Fibroblast of skin of right biceps (primary cell): ENCODE measurements around the gene TFEB.
A peak's percentile ranks its signal among the peaks of the same experiment; 100 is the strongest.

Source experiments
- DNase-seq: peaks from one replicate; pipeline ENCODE4 v3.0.0-alpha.2; 2013

The TFEB gene

GRCh38 chr6:41736800-41737555 lies 1.6 kb upstream of the TFEB start:
- DNase-seq = no peak

GRCh38 chr6:41736186-41736733 lies 852 bp upstream of the TFEB start:
- DNase-seq = no peak

- peak; percentile 66 for DNase-seq
Measured at GRCh38 chr6:41734666-41735426, 562 bp downstream of the TFEB start.

- peak; percentile 54 for DNase-seq
Measured at GRCh38 chr6:41733707-41734665, 1.4 kb downstream of the TFEB start.

GRCh38 chr6:41733360-41733706 lies 2.1 kb downstream of the TFEB start:
- no peak for DNase-seq

GRCh38 chr6:41732591-41733359 lies 2.6 kb downstream of the TFEB start:
- DNase-seq = no peak

GRCh38 chr6:41732149-41732548 lies 3.3 kb downstream of the TFEB start:
- no peak for DNase-seq

- no peak for DNase-seq
Measured at GRCh38 chr6:41731561-41732086, 3.8 kb downstream of the TFEB start.

- DNase-seq = no peak
Measured at GRCh38 chr6:41730531-41731436, 4.6 kb downstream of the TFEB start.

- DNase-seq = no peak
Measured at GRCh38 chr6:41729624-41730023, 5.8 kb downstream of the TFEB start.

GRCh38 chr6:41728954-41729353 lies 6.5 kb downstream of the TFEB start:
- no peak for DNase-seq

- DNase-seq = no peak
Measured at GRCh38 chr6:41728073-41728936, 7.1 kb downstream of the TFEB start.

GRCh38 chr6:41727705-41728072 lies 7.7 kb downstream of the TFEB start:
- no peak for DNase-seq

GRCh38 chr6:41726876-41727275 lies 8.5 kb downstream of the TFEB start:
- DNase-seq = no peak

GRCh38 chr6:41724586-41725501 lies 10.6 kb downstream of the TFEB start:
- no peak for DNase-seq

- no peak for DNase-seq
Measured at GRCh38 chr6:41724228-41724580, 11.2 kb downstream of the TFEB start.

GRCh38 chr6:41723530-41724227 lies 11.7 kb downstream of the TFEB start:
- DNase-seq = peak; percentile 90

- no peak for DNase-seq
Measured at GRCh38 chr6:41722969-41723529, 12.4 kb downstream of the TFEB start.
